Epithelial cell of alveolus of lung (primary cell): ENCODE results near the gene CCL15. TPM values are rescaled to one million over a fixed set of nuclear protein-coding genes. Genes with fewer than 3 reads are reported as not detected.

ENCODE experiments used
- total RNA-seq: library from RNA; depleted of rRNA; stranded (reverse); fragments of >200 nt; gene quantifications from 2 replicates; pipeline ENCODE4 v1.2.1, GENCODE V29; 2015

CCL15 gene
- not detected in 2 replicates for total RNA-seq

GRCh38 chr17:36001110-36001771, at the start of gene CCL15:
Gene CCL15, minus strand, starts transcription at chr17:36001553. Its CDS starts 61 bp downstream, at chr17:36001492.

GRCh38 chr17:36017799-36018198, 16.4 kb upstream of the CCL15 start, which contains the start of gene CCL23:
Gene CCL23, minus strand, starts transcription at chr17:36017972. Its CDS starts 75 bp downstream, at chr17:36017897.

GRCh38 chr17:35986643-35987042, 14.7 kb downstream of the CCL15 start, which contains the start of gene CCL14:
Gene CCL14, minus strand, starts transcription at chr17:35986729. Its CDS starts 80 bp downstream, at chr17:35986649.

GRCh38 chr17:35981246-35981645, 20.1 kb downstream of the CCL15 start, which contains the start of gene CCL16:
Gene CCL16, minus strand, starts transcription at chr17:35981497. Its CDS starts 77 bp downstream, at chr17:35981420.

Other genes with a start within 250 kb of the CCL15 start
- gene GAS2L2, start 248.3 kb downstream of the CCL15 start, total RNA-seq: not detected in 2 replicates
- not detected in 2 replicates for gene C17orf50, start 240.7 kb downstream of the CCL15 start, total RNA-seq
- gene MMP28, start 205.9 kb downstream of the CCL15 start, total RNA-seq: 0.13 TPM in 1 of 2 replicates, not detected in the other
- gene TAF15, start 192.1 kb downstream of the CCL15 start, total RNA-seq: 25.0 and 40.4 TPM in 2 replicates
- gene HEATR9, start 132.7 kb downstream of the CCL15 start, total RNA-seq: not detected in 2 replicates
- 0.52 TPM in 1 of 2 replicates, not detected in the other for gene CCL5, start 121.2 kb downstream of the CCL15 start, total RNA-seq
- gene RDM1, start 70.8 kb downstream of the CCL15 start, total RNA-seq: 0.13 and 0.80 TPM in 2 replicates
- not detected in 2 replicates for gene LYZL6, start 57.8 kb downstream of the CCL15 start, total RNA-seq
- not detected in 2 replicates for gene CCL16, start 20.1 kb downstream of the CCL15 start, total RNA-seq
- not detected in 2 replicates for gene CCL14, start 14.8 kb downstream of the CCL15 start, total RNA-seq
- not detected in 2 replicates for gene CCL23, start 16.4 kb upstream of the CCL15 start, total RNA-seq
- gene CCL18, start 62.7 kb upstream of the CCL15 start, total RNA-seq: not detected in 2 replicates
- gene CCL3, start 88.6 kb upstream of the CCL15 start, total RNA-seq: not detected in 2 replicates
- gene CCL4, start 102.3 kb upstream of the CCL15 start, total RNA-seq: not detected in 2 replicates
- 1.9 TPM in 1 of 2 replicates, not detected in the other for gene TBC1D3B, start 175.1 kb upstream of the CCL15 start, total RNA-seq
- gene CCL3L1, start 195.2 kb upstream of the CCL15 start, total RNA-seq: not detected in 2 replicates
- not detected in 2 replicates for gene CCL4L2, start 209.5 kb upstream of the CCL15 start, total RNA-seq